ENCODE measurements around the gene PTPN22. TPM values are rescaled to one million over a fixed set of nuclear protein-coding genes. Genes with fewer than 3 reads are reported as not detected.

PTPN22 gene
- total RNA-seq, 2 experiments from 2014 or later: 54.0 to 56.0 TPM

- CTCF ChIA-PET: interaction anchor here (0.9 to 5.6 kb wide), 26 partner anchors 9 to 74 kb away, joined by 3 to 55 read pairs (median 5); partner anchors contain the start of genes HIPK1 and OLFML3
- ATAC-seq (peak; percentile 93), DNase-seq (peak; percentile 99)
- Mint-ChIP-seq H3K4me1 (ENCODE audit: low read depth) (peaks cover 51% of the 10 kb centered on the region), H3K9me3 (no peaks in the 10 kb centered on the region), H3K27ac (peak within 1 kb of the TSS; percentile 99), H3K36me3 (ENCODE audit: low read depth) (peaks cover 54% of the 10 kb centered on the region), H3K27me3 (no peaks in the 10 kb centered on the region), H3K4me3 (peak within 1 kb of the TSS; percentile 88)
- TF ChIP-seq CTCF (IDR thresholded peaks at IDR 0.05): no peak
- intact Hi-C loops (cut with micrococcal nuclease): loop anchor here (1.0 to 5.0 kb wide), 3 partner anchors 25 to 68 kb away; partner anchors contain the start of gene PTPN22
- POLR2A ChIA-PET: interaction anchor here (0.6 to 3.8 kb wide), 25 partner anchors 9 to 129 kb away, joined by 3 to 93 read pairs (median 5); partner anchors contain the start of genes BCL2L15 and HIPK1
These were observed 33.3 kb upstream of the PTPN22 start, which contains the start of the genes AP4B1 and DCLRE1B for GRCh38 chr1:113904674-113905434. Gene AP4B1, minus strand, starts transcription at chr1:113904799. Its CDS starts 82 bp downstream, at chr1:113904717. Gene DCLRE1B, plus strand, starts transcription at chr1:113905326. Its CDS starts 261 bp downstream, at chr1:113905587.

- ATAC-seq (peak; percentile 37), DNase-seq (no peak)
- intact Hi-C loops (cut with micrococcal nuclease): loop anchor here (1.0 to 5.0 kb wide), 2 partner anchors 33 to 67 kb away; partner anchors contain the start of gene PTPN22
- TF ChIP-seq CTCF (IDR thresholded peaks at IDR 0.05): no peak
- POLR2A ChIA-PET: interaction anchor here (0.6 to 3.8 kb wide), 25 partner anchors 8 to 128 kb away, joined by 3 to 93 read pairs (median 4); partner anchors contain the start of genes BCL2L15 and HIPK1
- H3K36me3 Mint-ChIP-seq (ENCODE audit: low read depth): peaks cover 58% of the 10 kb centered on the region
- H3K9me3 Mint-ChIP-seq: no peaks in the 10 kb centered on the region
- H3K27me3 Mint-ChIP-seq: no peaks in the 10 kb centered on the region
- peaks cover 57% of the 10 kb centered on the region for H3K4me1 Mint-ChIP-seq (ENCODE audit: low read depth)
- H3K27ac Mint-ChIP-seq: peak overlapping the region; percentile 99
- peak overlapping the region; percentile 88 for H3K4me3 Mint-ChIP-seq
- CTCF ChIA-PET: interaction anchor here (0.7 to 5.6 kb wide), 24 partner anchors 9 to 75 kb away, joined by 3 to 55 read pairs (median 5); partner anchors contain the start of genes HIPK1 and OLFML3
These were observed 32.8 kb upstream of the PTPN22 start for GRCh38 chr1:113904293-113904673.

- Mint-ChIP-seq H3K4me1 (ENCODE audit: low read depth) (peaks cover 55% of the 10 kb centered on the region), H3K27me3 (no peaks in the 10 kb centered on the region), H3K27ac (peak overlapping the region; percentile 99), H3K36me3 (ENCODE audit: low read depth) (peaks cover 58% of the 10 kb centered on the region), H3K4me3 (peak overlapping the region; percentile 88), H3K9me3 (no peaks in the 10 kb centered on the region)
- CTCF ChIA-PET: interaction anchor here (0.7 to 5.6 kb wide), 25 partner anchors 8 to 75 kb away, joined by 3 to 55 read pairs (median 5); partner anchors contain the start of genes BCL2L15, HIPK1 and OLFML3
- no peak for TF ChIP-seq CTCF (IDR thresholded peaks at IDR 0.05)
- intact Hi-C loops (cut with micrococcal nuclease): loop anchor here (1.0 to 5.0 kb wide), 2 partner anchors 32 to 66 kb away; partner anchors contain the start of gene PTPN22
- ATAC-seq (no peak), DNase-seq (peak; percentile 50)
- POLR2A ChIA-PET: interaction anchor here (0.6 to 3.8 kb wide), 26 partner anchors 8 to 127 kb away, joined by 3 to 93 read pairs (median 4); partner anchors contain the start of genes BCL2L15 and HIPK1
These were observed 32.2 kb upstream of the PTPN22 start for GRCh38 chr1:113903501-113904292.

- Mint-ChIP-seq H3K27ac (peak overlapping the region; percentile 63), H3K4me3 (no peak overlapping the region), H3K9me3 (no peaks in the 10 kb centered on the region), H3K36me3 (ENCODE audit: low read depth) (peaks cover 66% of the 10 kb centered on the region), H3K4me1 (ENCODE audit: low read depth) (peaks cover 54% of the 10 kb centered on the region), H3K27me3 (no peaks in the 10 kb centered on the region)
- intact Hi-C loops (cut with micrococcal nuclease): loop anchor here (5.0 kb wide), 1 partner anchor 64 kb away; no protein-coding TSS in a partner anchor
- no peak for DNase-seq
- TF ChIP-seq CTCF (IDR thresholded peaks at IDR 0.05): no peak
- ATAC-seq: no peak
- ChIA-PET POLR2A (interaction anchor here (1.2 to 3.3 kb wide), 4 partner anchors 9 to 29 kb away, joined by 3 to 16 read pairs (median 5); partner anchors contain the start of gene HIPK1), CTCF (interaction anchor here (1.2 to 1.7 kb wide), 2 partner anchors 8 to 20 kb away, joined by 3 to 4 read pairs; no protein-coding TSS in a partner anchor)
These were observed 29.7 kb upstream of the PTPN22 start for GRCh38 chr1:113901191-113901590.
